ENCODE measurements around the gene CDC42.

The CDC42 gene

GRCh38 chr1:22076346-22076745 lies 23.8 kb downstream of the CDC42 start:
- DNase-seq: no peak

DNA sequence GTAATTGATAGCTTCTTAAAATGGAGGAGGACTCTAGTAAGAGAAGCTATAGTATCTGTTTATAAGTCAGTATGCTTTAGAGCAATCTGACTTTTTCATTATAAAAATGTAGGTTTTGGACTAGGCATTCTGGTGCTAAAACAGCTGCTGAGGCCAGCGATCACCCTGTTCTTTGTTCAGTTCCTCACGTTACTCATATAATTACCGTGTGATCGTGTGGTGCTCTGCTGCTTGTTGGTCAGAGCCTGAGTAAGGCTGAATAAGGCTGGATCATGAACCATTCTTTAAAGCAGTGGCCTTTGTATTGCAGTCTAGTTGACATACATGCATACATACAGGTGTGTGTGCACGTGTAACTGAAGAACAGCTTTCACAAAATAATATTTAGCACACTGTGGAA lies 25.2 kb downstream of the CDC42 start:
- no peak for DNase-seq

- DNase-seq: no peak
Measured at GRCh38 chr1:22078133-22078532, 25.6 kb downstream of the CDC42 start.

- DNase-seq: peak; percentile 49 to 55
Measured at GRCh38 chr1:22080191-22080590, 27.7 kb downstream of the CDC42 start.

- peak in 1 of 2 experiments; percentile 57 for DNase-seq
Measured at GRCh38 chr1:22088331-22088730, 35.8 kb downstream of the CDC42 start.

- DNase-seq: no peak
Measured at GRCh38 chr1:22089134-22089571, 36.6 kb downstream of the CDC42 start.

GRCh38 chr1:22089787-22090186 lies 37.3 kb downstream of the CDC42 start:
- DNase-seq: peak; percentile 66 to 74

DNA sequence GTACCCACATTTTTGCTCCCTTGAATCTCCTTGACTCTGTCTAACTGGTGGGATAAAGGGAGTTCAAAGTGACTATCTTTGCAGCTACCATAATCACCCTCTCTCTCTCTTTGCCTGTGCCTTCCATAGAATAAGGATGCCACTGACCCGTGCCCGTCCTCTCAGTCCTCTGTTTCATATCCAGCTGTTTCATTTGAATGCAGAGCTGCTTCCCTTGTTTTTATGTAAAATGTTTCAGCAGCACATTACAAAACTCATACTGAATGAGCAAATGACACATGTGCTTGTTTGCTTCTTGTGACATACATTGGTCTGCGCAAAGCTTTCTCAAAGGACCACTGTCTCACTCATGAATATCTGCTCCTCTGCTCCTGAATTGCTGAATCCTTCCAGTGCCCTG lies 38.4 kb downstream of the CDC42 start:
- no peak for DNase-seq

DNA sequence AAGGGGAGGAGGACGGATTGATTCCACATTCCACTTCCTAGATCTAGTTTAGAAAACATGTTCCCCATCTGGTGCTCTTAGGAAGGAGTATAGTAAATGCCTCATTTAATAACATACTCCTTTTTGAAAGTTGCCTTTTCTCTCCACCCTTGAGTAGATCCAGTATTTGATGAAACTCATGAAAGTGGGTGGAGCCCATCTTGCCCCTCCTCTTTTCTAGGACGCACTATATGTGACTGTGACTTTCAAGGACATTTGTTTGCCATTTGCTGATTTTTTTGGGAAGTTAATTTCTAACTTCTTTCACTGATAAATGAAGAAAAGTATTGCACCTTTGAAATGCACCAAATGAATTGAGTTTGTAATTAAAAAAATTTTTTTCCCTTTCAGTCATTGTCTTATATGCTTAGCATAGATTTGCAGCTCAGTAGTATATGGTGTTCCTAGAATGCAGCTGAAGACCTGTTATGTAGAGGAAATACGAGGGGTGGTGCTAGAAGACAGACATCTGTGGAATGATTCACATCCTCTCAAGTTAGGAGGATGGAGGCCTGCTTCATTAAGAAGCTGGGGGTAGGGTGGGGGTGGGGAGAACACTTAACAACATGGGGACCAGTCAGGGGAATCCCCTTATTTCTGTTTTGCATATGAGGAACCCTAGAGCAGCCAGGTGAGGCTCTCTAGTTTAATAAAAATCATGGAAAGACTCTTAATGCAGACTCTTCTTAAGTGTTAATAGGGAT lies 39.7 kb downstream of the CDC42 start:
- peak; percentile 65 to 69 for DNase-seq

DNA sequence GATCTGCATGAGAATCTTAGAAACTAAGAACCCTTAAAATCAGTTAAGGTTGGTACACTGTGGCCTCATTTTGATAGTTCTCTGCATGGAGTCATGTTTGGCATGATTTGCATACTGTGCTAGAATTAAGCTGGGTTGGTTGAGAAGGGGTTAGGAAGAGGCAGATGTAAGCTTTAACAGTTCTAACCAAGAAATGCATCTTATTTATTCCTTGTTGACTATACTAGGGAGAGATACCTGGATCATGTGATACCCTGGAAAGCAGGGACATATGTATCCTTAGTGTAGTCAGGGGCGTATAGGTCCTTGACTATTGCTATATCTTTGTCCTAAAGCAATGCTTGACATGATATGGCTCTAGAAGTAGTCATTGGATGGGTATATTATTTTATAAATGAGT lies 41.0 kb downstream of the CDC42 start:
- DNase-seq: no peak

DNA sequence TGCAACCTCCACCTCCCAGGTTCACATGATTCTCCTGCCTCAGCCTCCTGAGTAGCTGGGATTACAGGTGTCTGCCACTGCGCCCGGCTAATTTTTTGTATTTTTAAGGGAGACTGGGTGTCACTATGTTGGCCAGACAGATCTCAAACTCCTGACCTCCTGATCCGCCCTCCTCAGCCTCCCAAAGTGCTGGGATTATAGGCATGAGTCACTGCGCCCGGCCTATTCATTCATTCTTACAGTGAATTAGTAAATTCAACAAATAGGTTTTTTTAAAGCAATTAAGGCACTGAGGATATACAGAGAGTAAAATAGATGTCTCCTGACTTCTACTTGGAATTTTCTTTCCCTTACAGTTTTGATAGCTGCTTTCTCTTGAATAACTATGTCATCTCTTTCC lies 43.5 kb downstream of the CDC42 start:
- no peak for DNase-seq

- DNase-seq: no peak
Measured at GRCh38 chr1:22096463-22096862, 44.0 kb downstream of the CDC42 start.

- no peak for DNase-seq
Measured at GRCh38 chr1:22098752-22099151, 46.2 kb downstream of the CDC42 start.

- DNase-seq: no peak
Measured at GRCh38 chr1:22100168-22100567, 47.7 kb downstream of the CDC42 start.

DNA sequence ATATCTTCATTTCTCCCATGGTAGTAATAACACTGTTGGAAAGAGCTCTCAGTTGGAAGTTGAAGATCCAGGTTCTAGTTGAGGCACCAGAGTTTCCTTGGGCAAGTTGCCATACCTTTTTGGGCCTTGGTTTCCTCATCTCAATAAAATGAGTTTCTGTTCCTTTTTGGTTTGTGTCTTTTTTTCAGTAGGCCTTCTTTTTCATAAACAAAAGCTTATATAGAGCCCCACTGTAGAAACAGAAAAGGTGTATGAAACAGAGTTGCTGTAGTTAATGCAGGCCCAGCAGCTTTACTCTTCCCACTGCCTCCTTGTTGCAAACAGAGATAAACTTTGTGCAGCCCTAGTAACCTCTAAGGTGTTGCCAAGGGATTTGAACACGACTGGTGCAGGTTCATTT lies 48.7 kb downstream of the CDC42 start:
- no peak for DNase-seq

GRCh38 chr1:22101995-22102394 lies 49.5 kb downstream of the CDC42 start:
- no peak for DNase-seq

DNA sequence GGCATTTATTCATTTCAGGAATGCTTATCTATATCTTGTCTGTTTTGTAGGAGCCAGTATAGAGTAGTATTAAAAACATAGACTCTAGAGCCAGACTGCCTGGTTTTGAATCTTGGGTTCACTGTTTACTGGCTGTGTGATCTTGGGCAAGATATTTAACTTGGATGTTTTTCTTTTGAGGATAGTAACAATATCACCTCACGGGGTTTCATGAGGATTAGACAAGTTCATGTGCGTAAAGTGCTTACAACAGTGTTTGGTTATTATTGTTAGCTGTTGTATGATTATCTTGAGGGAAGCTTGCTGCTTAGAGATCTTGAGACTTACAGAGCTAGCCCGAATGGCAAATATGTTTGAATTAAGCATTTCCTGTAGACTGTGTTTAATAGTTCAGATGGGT lies 50.2 kb downstream of the CDC42 start:
- DNase-seq: no peak

DNA sequence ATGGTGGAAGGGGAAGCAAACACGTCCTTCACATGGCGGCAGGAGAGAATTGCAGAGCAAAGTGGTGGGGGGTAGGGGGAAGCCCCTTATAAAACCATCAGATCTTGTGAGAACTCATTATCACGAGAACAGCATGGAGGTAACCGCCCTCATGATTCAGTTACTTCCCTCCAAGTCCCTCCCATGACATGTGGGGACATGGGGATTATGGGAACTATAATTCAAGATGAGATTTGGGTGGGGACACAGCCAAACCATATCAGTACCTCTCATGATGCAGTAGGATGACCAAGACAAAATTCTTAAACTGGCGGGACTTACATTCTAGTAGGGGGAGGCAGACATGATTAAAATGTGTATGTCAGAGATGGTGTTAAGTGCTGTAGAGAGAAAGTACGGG lies 51.6 kb downstream of the CDC42 start:
- no peak for DNase-seq

GRCh38 chr1:22104865-22105437 lies 52.4 kb downstream of the CDC42 start:
- no peak for DNase-seq

GRCh38 chr1:22105611-22106207 lies 53.2 kb downstream of the CDC42 start:
- peak; percentile 59 to 81 for DNase-seq

GRCh38 chr1:22107126-22107525 lies 54.6 kb downstream of the CDC42 start:
- DNase-seq: no peak

- no peak for DNase-seq
Measured at GRCh38 chr1:22108339-22109105, 56.0 kb downstream of the CDC42 start.

DNA sequence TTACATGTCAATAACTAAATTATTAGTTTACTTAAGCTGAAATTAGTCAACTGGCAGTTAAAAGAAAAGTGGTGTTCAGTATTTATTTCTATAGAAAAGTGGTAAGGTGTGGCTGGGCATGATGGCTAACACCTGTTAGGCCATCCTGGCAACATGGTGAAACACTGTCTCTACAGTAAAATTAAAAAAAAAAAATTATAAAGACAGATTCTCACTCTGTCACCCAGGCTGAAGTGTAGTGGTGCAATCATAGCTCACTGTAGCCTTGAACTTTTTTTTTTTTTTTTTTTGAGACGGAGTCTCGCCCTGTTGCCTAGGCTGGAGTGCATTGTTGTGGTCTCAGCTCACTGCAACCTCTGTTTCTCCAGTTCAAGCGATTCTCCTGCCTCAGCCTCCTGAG lies 57.5 kb downstream of the CDC42 start:
- DNase-seq: no peak

- no peak for DNase-seq
Measured at GRCh38 chr1:22111115-22111514, 58.6 kb downstream of the CDC42 start.

Data from Kasumi-1 (cell line).